H1 (cell line): Measurements from ENCODE around the gene CHST8. TPM values are rescaled to one million over a fixed set of nuclear protein-coding genes. Genes with fewer than 3 reads are reported as not detected.

Experiments
- CTCF ChIA-PET: fragments of 300-600 bp; sonication (Branson Sonifier 250); formaldehyde crosslinking; loops from one replicate; lab custom pipeline; 2021; ENCODE audit not compliant: partially characterized antibody; lab: Charles Lee
- POLR2A ChIA-PET: fragments of 300-600 bp; sonication (Branson Sonifier 250); formaldehyde crosslinking; loops from one replicate; lab custom pipeline; 2021; ENCODE audit warnings: inconsistent platforms; ENCODE audit not compliant: partially characterized antibody; lab: Charles Lee
- DNase-seq, 2 experiments: peaks; one replicate each; pipeline versions ENCODE4 v3.0.0 to v3.0.0-alpha.2; 2010 to 2022; ENCODE audit warnings: low spot score in 2 of 2, low read depth in 1 of 2, mixed read lengths in 1 of 2
- FAIRE-seq: peaks from 2 replicates; lab custom pipeline; 2011; peaks lifted over from hg19 to GRCh38; lab: Jason Lieb, UNC
- H2AFZ ChIP-seq: 2 replicates; pipeline ENCODE4 v1.8.1; 2012; ENCODE audit warnings: low read length, inconsistent platforms
- H2AK5ac ChIP-seq: 2 replicates; pipeline ENCODE4 v1.6.1; 2013; ENCODE audit warnings: low read depth, low read length
- H2BK120ac ChIP-seq: replicated peaks from 2 replicates; pipeline ENCODE3; 2013; ENCODE audit warnings: low read depth, low read length, inconsistent platforms
- H2BK12ac ChIP-seq: 2 replicates; pipeline ENCODE4 v1.6.1; 2013; ENCODE audit warnings: low read depth, low read length
- H2BK15ac ChIP-seq: 2 replicates; pipeline ENCODE4 v1.6.1; 2013; ENCODE audit warnings: low read length
- H2BK20ac ChIP-seq: 2 replicates; pipeline ENCODE4 v1.6.1; 2013; ENCODE audit warnings: low read length
- H2BK5ac ChIP-seq: 2 replicates; pipeline ENCODE4 v1.6.1; 2013; ENCODE audit warnings: low read depth, low read length
- H3K14ac ChIP-seq: 2 replicates; pipeline ENCODE4 v1.6.1; 2013; ENCODE audit warnings: inconsistent platforms; ENCODE audit not compliant: insufficient read length
- H3K18ac ChIP-seq: 2 replicates; pipeline ENCODE4 v1.6.1; 2013; ENCODE audit warnings: low read length; ENCODE audit errors: extremely low read depth
- H3K23ac ChIP-seq: 2 replicates; pipeline ENCODE4 v1.6.1; 2013; ENCODE audit warnings: inconsistent platforms; ENCODE audit not compliant: insufficient read length
- H3K23me2 ChIP-seq: 2 replicates; pipeline ENCODE4 v1.6.1; 2013; ENCODE audit warnings: low read depth, low read length
- H3K27ac ChIP-seq: 2 replicates; pipeline ENCODE4 v1.6.1; 2011; ENCODE audit warnings: low read depth, low read length, inconsistent platforms
- H3K27me3 ChIP-seq, 4 experiments: replicated peaks in 1 of 4; 1 replicate in 1 of 4; 2 replicates in 3 of 4; pipeline versions ENCODE4 v1.6.1 to v1.8.1; 2011 to 2013; ENCODE audit warnings: low read length in 3 of 4, mild to moderate bottlenecking in 3 of 4, inconsistent platforms in 2 of 4, mixed read lengths in 2 of 4, moderate library complexity in 1 of 4; ENCODE audit not compliant: control insufficient read depth in 3 of 4, insufficient read depth in 3 of 4; ENCODE audit errors: extremely low read depth in 1 of 4
- H3K36me3 ChIP-seq, 4 experiments: 2 replicates each; pipeline versions ENCODE4 v1.6.1 to v1.8.1; 2011 to 2013; ENCODE audit warnings: mild to moderate bottlenecking in 4 of 4, low read length in 3 of 4, moderate library complexity in 2 of 4, control low read depth in 1 of 4, inconsistent platforms in 1 of 4; ENCODE audit not compliant: insufficient read depth in 4 of 4, control insufficient read depth in 2 of 4
- H3K4ac ChIP-seq: replicated peaks from 2 replicates; pipeline ENCODE3; 2013; ENCODE audit warnings: low read length, low read depth, mixed read lengths, inconsistent platforms; ENCODE audit not compliant: insufficient read length
- H3K4me1 ChIP-seq, 4 experiments: replicated peaks in 1 of 4; 1 replicate in 1 of 4; 2 replicates in 3 of 4; pipeline versions ENCODE4 v1.6.1 to v1.8.1; 2011 to 2013; ENCODE audit warnings: low read length in 3 of 4, inconsistent platforms in 2 of 4, mixed read lengths in 1 of 4; ENCODE audit not compliant: insufficient read depth in 4 of 4, control insufficient read depth in 3 of 4
- H3K4me2 ChIP-seq, 2 experiments: 2 replicates each; pipeline versions ENCODE4 v1.6.1 to v1.8.1; 2011 to 2013; ENCODE audit warnings: low read depth in 2 of 2, low read length in 2 of 2, control low read depth in 1 of 2, inconsistent platforms in 1 of 2, mild to moderate bottlenecking in 1 of 2; ENCODE audit not compliant: insufficient read depth in 1 of 2
- H3K4me3 ChIP-seq, 4 experiments: fragments of 200-600, 300-600 bp in 1 of 4; sonication (generic), shearing (Covaris generic), sonication (Bioruptor Twin) in 1 of 4; 2 replicates each; pipeline versions ENCODE4 v1.5.1 to v1.8.1; 2011 to 2016; ENCODE audit warnings: low read length in 4 of 4, low read depth in 3 of 4, control low read depth in 2 of 4, inconsistent platforms in 2 of 4, mild to moderate bottlenecking in 2 of 4, mixed read lengths in 1 of 4, moderate library complexity in 1 of 4; ENCODE audit not compliant: insufficient read depth in 2 of 4; ENCODE audit errors: extremely low read depth in 1 of 4
- H3K56ac ChIP-seq: replicated peaks from 2 replicates; pipeline ENCODE3; 2013; ENCODE audit warnings: low read depth, mild to moderate bottlenecking, mixed read lengths, low read length, inconsistent platforms; ENCODE audit not compliant: insufficient read length
- H3K79me1 ChIP-seq: 2 replicates; pipeline ENCODE4 v1.6.1; 2013; ENCODE audit warnings: low read depth, low read length, control low read depth
- H3K79me2 ChIP-seq, 2 experiments: 2 replicates each; pipeline versions ENCODE4 v1.6.1 to v1.8.1; 2012 to 2013; ENCODE audit warnings: low read length in 2 of 2, mild to moderate bottlenecking in 2 of 2, inconsistent platforms in 1 of 2; ENCODE audit not compliant: insufficient read depth in 2 of 2, control insufficient read depth in 1 of 2
- H3K9ac ChIP-seq, 4 experiments: replicated peaks in 1 of 4; 1 replicate in 1 of 4; 2 replicates in 3 of 4; pipeline versions ENCODE4 v1.6.1 to v1.8.1; 2011 to 2013; ENCODE audit warnings: low read depth in 3 of 4, low read length in 3 of 4, control low read depth in 2 of 4, mild to moderate bottlenecking in 2 of 4, moderate library complexity in 2 of 4, inconsistent platforms in 1 of 4; ENCODE audit errors: extremely low read depth in 1 of 4
- H3K9me3 ChIP-seq, 2 experiments: 2 replicates each; pipeline versions ENCODE4 v1.6.1 to v1.8.1; 2012 to 2013; ENCODE audit warnings: mild to moderate bottlenecking in 2 of 2, moderate library complexity in 2 of 2, control low read depth in 1 of 2, inconsistent platforms in 1 of 2, low read depth in 1 of 2, low read length in 1 of 2, mixed read lengths in 1 of 2; ENCODE audit not compliant: insufficient read depth in 2 of 2
- H4K20me1 ChIP-seq, 2 experiments: replicated peaks in 1 of 2; 2 replicates each; pipeline versions ENCODE3 to v1.8.1; 2011 to 2013; ENCODE audit warnings: inconsistent platforms in 2 of 2, low read length in 2 of 2, mild to moderate bottlenecking in 1 of 2; ENCODE audit not compliant: insufficient read depth in 2 of 2, control insufficient read depth in 1 of 2
- H4K5ac ChIP-seq: 2 replicates; pipeline ENCODE4 v1.6.1; 2013; ENCODE audit warnings: low read length, low read depth, mixed read lengths, inconsistent platforms; ENCODE audit not compliant: insufficient read length
- H4K8ac ChIP-seq: 2 replicates; pipeline ENCODE4 v1.8.0; 2013; ENCODE audit warnings: mild to moderate bottlenecking, moderate library complexity, low read length, inconsistent platforms; ENCODE audit not compliant: insufficient read depth; ENCODE audit errors: extremely low read depth
- H4K91ac ChIP-seq: replicated peaks from 2 replicates; pipeline ENCODE3; 2013; ENCODE audit warnings: low read length, mixed read lengths, inconsistent platforms; ENCODE audit not compliant: insufficient read length
- BCL11A ChIP-seq, 2 experiments: IDR thresholded peaks; one replicate each; pipeline ENCODE4 v1.6.1; 2011; ENCODE audit warnings: low read depth in 2 of 2, low read length in 2 of 2, mild to moderate bottlenecking in 2 of 2
- WGBS, 2 experiments: shearing (Covaris generic) in 1 of 2; methylation state at CpG; one replicate each; pipeline versions ENCODE4 v1.1.6 to v1.1.7; 2013 to 2015; ENCODE audit warnings: low lambda C conversion rate in 2 of 2, mixed read lengths in 2 of 2, inconsistent platforms in 1 of 2, low coverage in 1 of 2, missing lambda C conversion rate in 1 of 2; ENCODE audit not compliant: insufficient replicate concordance in 2 of 2, insufficient coverage in 1 of 2, insufficient read length in 1 of 2; ENCODE audit errors: extremely low coverage in 1 of 2, missing lambda C conversion rate in 1 of 2; 5-methylcytosine and 5-hydroxymethylcytosine counted together
- polyA plus RNA-seq, 7 experiments: library from polyadenylated mRNA; depleted of rRNA in 3 of 7; stranded (reverse) in 5 of 7; unstranded in 2 of 7; fragments of >200 nt in 5 of 7; fragments of 200-250 nt in 2 of 7; gene quantifications; 1 replicate in 5 of 7; 2 replicates in 1 of 7; 4 replicates in 1 of 7; pipeline versions ENCODE4 v1.2.1 to v1.2.3, GENCODE V29; 2011 to 2013; ENCODE audit warnings: missing spikeins in 2 of 7, mixed read lengths in 2 of 7
- total RNA-seq: library from RNA; stranded (reverse); fragmentation: NEBNext Ultra II Directional; extraction: Animal tissue kit (Norgen Biotek cat#: 25700); gene quantifications from 2 replicates; pipeline ENCODE4 v1.2.1, GENCODE V29; 2021

CHST8 gene
- total and polyA plus RNA-seq, 2 of the 8 experiments (the other 6 are each of a cell fraction or from before 2014, with no cell fraction given): 10.8 to 28.2 TPM

- no peak overlapping the region for H3K23ac ChIP-seq
- no peaks in the 10 kb centered on the region; a peak in 1 of 4 replicates for H3K79me2 ChIP-seq
- H2BK120ac ChIP-seq: no peak overlapping the region
- DNase-seq: no peak
- no peak overlapping the region for H4K8ac ChIP-seq
- H3K4ac ChIP-seq: no peak overlapping the region
- no peak overlapping the region for H2AFZ ChIP-seq
- H3K23me2 ChIP-seq: no peaks in the 10 kb centered on the region
- TF ChIP-seq BCL11A (IDR thresholded peaks at IDR 0.05; ENCODE audit: low read depth in 2 of 2, low read length in 2 of 2): no peak
- no peak overlapping the region for H2BK15ac ChIP-seq
- H3K79me1 ChIP-seq: peaks cover 5% of the 10 kb centered on the region; the same call in 1 of the 2 replicates
- H3K4me2 ChIP-seq: no peak overlapping the region
- H3K9me3 ChIP-seq: no peaks in the 10 kb centered on the region
- H3K36me3 ChIP-seq: no peaks in the 10 kb centered on the region
- H3K56ac ChIP-seq: no peak overlapping the region
- H4K20me1 ChIP-seq: peaks cover 0 to 7% of the 10 kb centered on the region in 2 experiments
- no peak overlapping the region for H4K5ac ChIP-seq
- no peak overlapping the region for H3K27ac ChIP-seq
- FAIRE-seq: no peak
- no peak overlapping the region for H3K4me3 ChIP-seq
- H2BK20ac ChIP-seq: no peak overlapping the region
- H4K91ac ChIP-seq: no peak overlapping the region
- H3K9ac ChIP-seq: no peak overlapping the region
- no peak overlapping the region for H2AK5ac ChIP-seq
- H2BK12ac ChIP-seq: no peak overlapping the region
- no peak overlapping the region for H3K18ac ChIP-seq
- 90% methylated on average over 8 of the region's 9 CpGs; no CpG with 5 or more reads in 1 of the 2 experiments for WGBS, 2 experiments
- no peak overlapping the region for H2BK5ac ChIP-seq
- POLR2A ChIA-PET: no interaction called here
- H3K4me1 ChIP-seq: peaks cover 0 to 4% (median 0%) of the 10 kb centered on the region in 4 experiments; a peak in 1 of 7 replicates
- no peak overlapping the region for H3K14ac ChIP-seq
- CTCF ChIA-PET: interaction anchor here (0.6 to 0.7 kb wide), 2 partner anchors 59 to 63 kb away, joined by 3 read pairs; no protein-coding TSS in a partner anchor
- H3K27me3 ChIP-seq: no peaks in the 10 kb centered on the region; a peak in 1 of 7 replicates
These were observed 48.6 kb downstream of the CHST8 start for GRCh38 chr19:33670398-33670797.
